ENCODE measurements around the gene PGM2L1.

DNA sequence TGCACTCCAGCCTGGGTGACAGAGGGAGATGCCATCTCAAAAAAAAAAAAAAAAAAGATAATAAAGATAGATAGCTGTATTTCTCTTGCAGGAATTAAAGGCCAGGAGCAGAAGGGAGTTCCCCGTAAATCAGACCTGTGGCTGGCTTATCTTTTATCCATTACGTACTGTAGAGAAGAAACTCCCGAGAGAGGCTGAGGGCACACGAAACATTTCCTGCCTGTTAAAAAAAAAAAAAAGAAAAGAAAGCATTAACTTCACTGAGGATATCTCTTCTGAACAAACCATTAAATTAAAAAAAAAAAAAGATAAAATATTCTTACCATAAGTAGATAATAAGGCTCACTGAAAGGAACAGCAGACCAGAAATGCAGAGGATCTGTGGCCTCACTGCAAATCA, 109.3 kb downstream of the PGM2L1 start:
- TF ChIP-seq, protein P1, sequence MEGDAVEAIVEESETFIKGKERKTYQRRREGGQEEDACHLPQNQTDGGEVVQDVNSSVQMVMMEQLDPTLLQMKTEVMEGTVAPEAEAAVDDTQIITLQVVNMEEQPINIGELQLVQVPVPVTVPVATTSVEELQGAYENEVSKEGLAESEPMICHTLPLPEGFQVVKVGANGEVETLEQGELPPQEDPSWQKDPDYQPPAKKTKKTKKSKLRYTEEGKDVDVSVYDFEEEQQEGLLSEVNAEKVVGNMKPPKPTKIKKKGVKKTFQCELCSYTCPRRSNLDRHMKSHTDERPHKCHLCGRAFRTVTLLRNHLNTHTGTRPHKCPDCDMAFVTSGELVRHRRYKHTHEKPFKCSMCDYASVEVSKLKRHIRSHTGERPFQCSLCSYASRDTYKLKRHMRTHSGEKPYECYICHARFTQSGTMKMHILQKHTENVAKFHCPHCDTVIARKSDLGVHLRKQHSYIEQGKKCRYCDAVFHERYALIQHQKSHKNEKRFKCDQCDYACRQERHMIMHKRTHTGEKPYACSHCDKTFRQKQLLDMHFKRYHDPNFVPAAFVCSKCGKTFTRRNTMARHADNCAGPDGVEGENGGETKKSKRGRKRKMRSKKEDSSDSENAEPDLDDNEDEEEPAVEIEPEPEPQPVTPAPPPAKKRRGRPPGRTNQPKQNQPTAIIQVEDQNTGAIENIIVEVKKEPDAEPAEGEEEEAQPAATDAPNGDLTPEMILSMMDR (IDR thresholded peaks at IDR 0.05) = no peak
- TF ChIP-seq POLR2A (IDR thresholded peaks at IDR 0.05) = no peak
